ENCODE measurements around the gene FAM43B.

GRCh38 chr1:20603504-20604464 lies 51.4 kb downstream of the FAM43B start:
- TF ChIP-seq POLR2A (IDR thresholded peaks at IDR 0.05): no peak
- TF ChIP-seq, protein P1, sequence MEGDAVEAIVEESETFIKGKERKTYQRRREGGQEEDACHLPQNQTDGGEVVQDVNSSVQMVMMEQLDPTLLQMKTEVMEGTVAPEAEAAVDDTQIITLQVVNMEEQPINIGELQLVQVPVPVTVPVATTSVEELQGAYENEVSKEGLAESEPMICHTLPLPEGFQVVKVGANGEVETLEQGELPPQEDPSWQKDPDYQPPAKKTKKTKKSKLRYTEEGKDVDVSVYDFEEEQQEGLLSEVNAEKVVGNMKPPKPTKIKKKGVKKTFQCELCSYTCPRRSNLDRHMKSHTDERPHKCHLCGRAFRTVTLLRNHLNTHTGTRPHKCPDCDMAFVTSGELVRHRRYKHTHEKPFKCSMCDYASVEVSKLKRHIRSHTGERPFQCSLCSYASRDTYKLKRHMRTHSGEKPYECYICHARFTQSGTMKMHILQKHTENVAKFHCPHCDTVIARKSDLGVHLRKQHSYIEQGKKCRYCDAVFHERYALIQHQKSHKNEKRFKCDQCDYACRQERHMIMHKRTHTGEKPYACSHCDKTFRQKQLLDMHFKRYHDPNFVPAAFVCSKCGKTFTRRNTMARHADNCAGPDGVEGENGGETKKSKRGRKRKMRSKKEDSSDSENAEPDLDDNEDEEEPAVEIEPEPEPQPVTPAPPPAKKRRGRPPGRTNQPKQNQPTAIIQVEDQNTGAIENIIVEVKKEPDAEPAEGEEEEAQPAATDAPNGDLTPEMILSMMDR (IDR thresholded peaks at IDR 0.05): no peak
